Stomach (tissue), 4 donors: ENCODE results near the gene RHOBTB1.

ENCODE experiments used
- CTCF ChIP-seq, 7 experiments: fragments of 450-650 bp in 4 of 7; fragments of 200-600 bp in 3 of 7; sonication (generic) in 3 of 7; IDR thresholded peaks; one replicate each; pipeline ENCODE4 v1.5.1; 2016 to 2019; ENCODE audit warnings: antibody characterized with exemption in 7 of 7, control low read depth in 2 of 7, mild to moderate bottlenecking in 1 of 7
- EP300 ChIP-seq: sonication (generic); formaldehyde crosslinking; IDR thresholded peaks from one replicate; pipeline ENCODE4 v1.6.1; 2017; ENCODE audit warnings: antibody characterized with exemption
- POLR2A ChIP-seq, 4 donors: fragments of 450-650 bp; IDR thresholded peaks; one replicate each; pipeline ENCODE4 v1.6.1; 2016; ENCODE audit warnings: antibody characterized with exemption in 4 of 4, control low read depth in 2 of 4, mild to moderate bottlenecking in 1 of 4, moderate library complexity in 1 of 4
- POLR2AphosphoS5 ChIP-seq, 3 donors: sonication (generic); formaldehyde crosslinking; IDR thresholded peaks; one replicate each; pipeline ENCODE4 v1.6.1; 2016; ENCODE audit warnings: antibody characterized with exemption in 3 of 3

- TF ChIP-seq CTCF (IDR thresholded peaks at IDR 0.05) (no peak), POLR2AphosphoS5 (IDR thresholded peaks at IDR 0.05) (no peak), EP300 (no peak), POLR2A (IDR thresholded peaks at IDR 0.05) (no peak)
Measured at GRCh38 chr10:60967260-60967659, 23.3 kb upstream of the RHOBTB1 start.
